CD14-positive monocyte (primary cell): ENCODE measurements around the gene A4GNT. TPM values are rescaled to one million over a fixed set of nuclear protein-coding genes. Genes with fewer than 3 reads are reported as not detected.
"Not testable (repeated sequence)": the region's sequence is repeated elsewhere in the genome, so short reads cannot be mapped to it uniquely, and the experiment has no call there.

ENCODE experiments used
- DNase-seq, 3 donors: peaks; one replicate each; pipeline ENCODE4 v3.0.0-alpha.2; 2011 to 2022
- H2AFZ ChIP-seq: 2 replicates; pipeline ENCODE4 v1.6.0; 2012; ENCODE audit warnings: mild to moderate bottlenecking, low read depth, low read length, inconsistent platforms; ENCODE audit not compliant: insufficient read depth, poor library complexity, severe bottlenecking
- H3K27ac ChIP-seq, 2 donors: 1 replicate in 1 of 2; 2 replicates in 1 of 2; pipeline ENCODE4 v1.5.1; 2012 to 2013; ENCODE audit warnings: low read length in 2 of 2, control low read depth in 1 of 2, inconsistent platforms in 1 of 2, low read depth in 1 of 2, mild to moderate bottlenecking in 1 of 2
- H3K27me3 ChIP-seq, 2 donors: one replicate each; pipeline versions ENCODE4 v1.6.0 to v1.6.1; 2011 to 2013; ENCODE audit warnings: low read length in 2 of 2; ENCODE audit not compliant: control insufficient read depth in 2 of 2, insufficient read depth in 2 of 2
- H3K36me3 ChIP-seq, 2 donors: replicated peaks in 1 of 2; 1 replicate in 1 of 2; 2 replicates in 1 of 2; pipeline versions ENCODE4 v1.5.1 to v1.6.1; 2012 to 2013; ENCODE audit warnings: low read length in 2 of 2, control low read depth in 1 of 2, inconsistent platforms in 1 of 2, mild to moderate bottlenecking in 1 of 2; ENCODE audit not compliant: insufficient read depth in 2 of 2, control insufficient read depth in 1 of 2
- H3K4me1 ChIP-seq, 2 donors: 1 replicate in 1 of 2; 2 replicates in 1 of 2; pipeline versions ENCODE4 v1.5.1 to v1.6.1; 2012 to 2013; ENCODE audit warnings: low read length in 2 of 2, control low read depth in 1 of 2, inconsistent platforms in 1 of 2, mild to moderate bottlenecking in 1 of 2, moderate library complexity in 1 of 2; ENCODE audit not compliant: insufficient read depth in 2 of 2, control insufficient read depth in 1 of 2
- H3K4me2 ChIP-seq: replicated peaks from 2 replicates; pipeline ENCODE3; 2012; ENCODE audit warnings: low read length, moderate library complexity, mild to moderate bottlenecking; ENCODE audit not compliant: poor library complexity, severe bottlenecking; ENCODE audit errors: extremely low read depth
- H3K4me3 ChIP-seq, 3 experiments: fragments of 200-600 bp in 1 of 3; sonication (generic) in 1 of 3; replicated peaks in 1 of 3; 1 replicate in 2 of 3; 2 replicates in 1 of 3; pipeline ENCODE4 v1.5.1; 2011 to 2013; ENCODE audit warnings: low read length in 3 of 3, mild to moderate bottlenecking in 3 of 3, control low read depth in 2 of 3, low read depth in 2 of 3, inconsistent platforms in 1 of 3, moderate library complexity in 1 of 3
- H3K79me2 ChIP-seq: 2 replicates; pipeline ENCODE4 v1.6.0; 2012; ENCODE audit warnings: mild to moderate bottlenecking, control low read depth, inconsistent platforms, low read length, moderate library complexity; ENCODE audit not compliant: insufficient read depth
- H3K9ac ChIP-seq: 2 replicates; pipeline ENCODE4 v1.6.0; 2017; ENCODE audit warnings: low read length, mild to moderate bottlenecking; ENCODE audit not compliant: insufficient read depth, poor library complexity, severe bottlenecking
- H3K9me3 ChIP-seq, 2 donors: replicated peaks in 1 of 2; 1 replicate in 1 of 2; 2 replicates in 1 of 2; pipeline versions ENCODE4 v1.5.1 to v1.6.1; 2012 to 2013; ENCODE audit warnings: low read length in 2 of 2, control low read depth in 1 of 2; ENCODE audit not compliant: control insufficient read depth in 1 of 2, insufficient read depth in 1 of 2
- H4K20me1 ChIP-seq: 2 replicates; pipeline ENCODE4 v1.6.0; 2012; ENCODE audit warnings: mild to moderate bottlenecking, low read length, control low read depth, moderate library complexity; ENCODE audit not compliant: insufficient read depth
- H3K27ac Mint-ChIP-seq, 7 donors: one replicate each; pipeline ENCODE4 v1.8.0; 2020; ENCODE audit warnings: mild to moderate bottlenecking in 7 of 7, mixed read lengths in 7 of 7, moderate library complexity in 6 of 7, inconsistent platforms in 2 of 7
- H3K27me3 Mint-ChIP-seq, 3 donors: one replicate each; pipeline ENCODE4 v1.8.0; 2021 to 2022; ENCODE audit warnings: low read depth in 3 of 3, mild to moderate bottlenecking in 3 of 3, mixed read lengths in 3 of 3, moderate library complexity in 3 of 3, inconsistent platforms in 1 of 3
- H3K36me3 Mint-ChIP-seq, 2 donors: one replicate each; pipeline ENCODE4 v1.8.0; 2020; ENCODE audit warnings: mixed read lengths in 2 of 2, inconsistent platforms in 1 of 2, mild to moderate bottlenecking in 1 of 2
- H3K4me1 Mint-ChIP-seq: one replicate; pipeline ENCODE4 v1.8.0; 2020; ENCODE audit warnings: mild to moderate bottlenecking, mixed read lengths
- H3K4me3 Mint-ChIP-seq, 2 donors: one replicate each; pipeline ENCODE4 v1.8.0; 2020; ENCODE audit warnings: mild to moderate bottlenecking in 2 of 2, mixed read lengths in 2 of 2, moderate library complexity in 1 of 2
- H3K9me3 Mint-ChIP-seq, 7 donors: one replicate each; pipeline ENCODE4 v1.8.0; 2020 to 2022; ENCODE audit warnings: mixed read lengths in 7 of 7, mild to moderate bottlenecking in 6 of 7, moderate library complexity in 6 of 7, inconsistent platforms in 2 of 7
- CTCF ChIP-seq: fragments of 200-600 bp; IDR thresholded peaks from one replicate; pipeline ENCODE4 v1.8.0; 2022; ENCODE audit warnings: antibody characterized with exemption, mild to moderate bottlenecking
- WGBS: methylation state at CpG from one replicate; pipeline ENCODE4 v1.1.5; 2013; ENCODE audit warnings: missing lambda C conversion rate; ENCODE audit not compliant: insufficient coverage; 5-methylcytosine and 5-hydroxymethylcytosine counted together
- intact Hi-C, 2 donors: fragments of 100-400 bp; cut with micrococcal nuclease; formaldehyde crosslinking; loops; one replicate each; pipeline versions ENCODE4 v1.15.0 to v1.15.1; 2023
- polyA plus RNA-seq, 3 donors: library from polyadenylated mRNA; depleted of rRNA in 1 of 3; unstranded in 2 of 3; stranded (reverse) in 1 of 3; fragments of 300-500 nt in 2 of 3; fragments of >200 nt in 1 of 3; fragmentation: Illumina TruSeq in 2 of 3; gene quantifications; 1 replicate in 2 of 3; 2 replicates in 1 of 3; pipeline ENCODE4 v1.2.3, GENCODE V29; 2012 to 2021

A4GNT gene
- polyA plus RNA-seq, 3 donors, result not detected

GRCh38 chr3:138103466-138103865 lies 28.7 kb downstream of the A4GNT start:
- Histone ChIP-seq H3K27me3 (no peaks in the 10 kb centered on the region), H3K4me3 (no peak overlapping the region), H2AFZ (no peak overlapping the region), H3K4me2 (no peak overlapping the region), H3K27ac (no peak overlapping the region), H3K79me2 (no peaks in the 10 kb centered on the region), H3K4me1 (no peaks in the 10 kb centered on the region), H3K9me3 (no peaks in the 10 kb centered on the region), H3K36me3 (peaks cover 0 to 3% of the 10 kb centered on the region in 2 donors), H3K9ac (no peak overlapping the region), H4K20me1 (no peaks in the 10 kb centered on the region)
- no peaks in the 10 kb centered on the region for H3K9me3 Mint-ChIP-seq
- H3K36me3 Mint-ChIP-seq, result peaks cover 10 to 14% of the 10 kb centered on the region in 2 donors
- no peak for DNase-seq
- H3K27me3 Mint-ChIP-seq, result peaks cover 0 to 4% (median 0%) of the 10 kb centered on the region in 3 donors
- intact Hi-C loops, result no loop called here
- WGBS, result 97% methylated on average over 19 of the region's 19 CpGs
- H3K4me3 Mint-ChIP-seq, result no peak overlapping the region
- H3K27ac Mint-ChIP-seq, result peak overlapping the region in 1 of 7 donors; percentile 67
- no peak for TF ChIP-seq CTCF
- no peaks in the 10 kb centered on the region for H3K4me1 Mint-ChIP-seq

DNA sequence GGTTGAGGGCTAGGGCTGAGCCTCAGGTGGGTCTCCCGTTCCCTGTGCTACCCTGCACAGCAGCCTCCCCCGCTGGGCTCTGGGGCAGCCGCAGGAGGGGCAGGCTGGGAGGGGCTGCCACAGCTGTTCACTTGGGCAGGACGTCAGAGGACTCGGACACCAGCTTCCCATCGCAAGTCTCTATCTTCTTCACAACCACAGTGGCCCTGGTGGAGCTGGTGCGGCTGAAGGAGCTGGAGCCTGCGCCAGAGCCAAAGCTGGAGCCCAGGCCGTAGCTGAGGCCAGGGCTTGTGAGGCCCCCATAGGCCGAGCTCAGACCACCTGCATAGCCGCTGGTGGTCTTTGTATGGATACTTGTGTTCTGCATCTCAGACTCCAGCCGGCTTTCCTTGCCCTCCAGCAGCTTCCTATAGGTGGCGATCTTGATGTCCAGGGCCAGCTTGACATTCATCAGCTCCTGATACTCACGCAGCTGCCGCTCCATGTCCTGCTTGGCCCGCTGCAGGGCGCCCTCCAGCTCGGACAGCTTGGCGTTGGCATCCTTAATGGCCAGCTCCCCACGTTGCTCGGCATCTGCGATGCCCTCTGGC lies 30.7 kb downstream of the A4GNT start:
- H3K36me3 ChIP-seq, H3K27ac ChIP-seq, H3K27me3 Mint-ChIP-seq, H3K9me3 ChIP-seq, H3K4me3 ChIP-seq, intact Hi-C loops, H3K9ac ChIP-seq, H3K4me1 ChIP-seq, H3K4me3 Mint-ChIP-seq, H3K4me2 ChIP-seq, H4K20me1 ChIP-seq, H3K79me2 ChIP-seq, H3K27me3 ChIP-seq, H3K4me1 Mint-ChIP-seq, H3K9me3 Mint-ChIP-seq, DNase-seq, H2AFZ ChIP-seq: not testable (repeated sequence)
- Mint-ChIP-seq H3K36me3 (peaks cover 10 to 14% of the 10 kb centered on the region in 2 donors), H3K27ac (peak overlapping the region in 1 of 7 donors; percentile 13)
- WGBS, result 89% methylated on average over 19 of the region's 22 CpGs
